Suprapubic skin (tissue), 3 donors: ENCODE data around the gene PIK3CD.

Source experiments
- CTCF ChIP-seq, 2 donors: fragments of 200-600 bp in 1 of 2; fragments of 450-650 bp in 1 of 2; sonication (generic) in 1 of 2; IDR thresholded peaks; one replicate each; pipeline ENCODE4 v1.5.1; 2016 to 2019; ENCODE audit warnings: antibody characterized with exemption in 2 of 2, mild to moderate bottlenecking in 1 of 2, moderate library complexity in 1 of 2
- EP300 ChIP-seq: sonication (generic); formaldehyde crosslinking; IDR thresholded peaks from one replicate; pipeline ENCODE4 v1.6.1; 2017; ENCODE audit warnings: antibody characterized with exemption

DNA sequence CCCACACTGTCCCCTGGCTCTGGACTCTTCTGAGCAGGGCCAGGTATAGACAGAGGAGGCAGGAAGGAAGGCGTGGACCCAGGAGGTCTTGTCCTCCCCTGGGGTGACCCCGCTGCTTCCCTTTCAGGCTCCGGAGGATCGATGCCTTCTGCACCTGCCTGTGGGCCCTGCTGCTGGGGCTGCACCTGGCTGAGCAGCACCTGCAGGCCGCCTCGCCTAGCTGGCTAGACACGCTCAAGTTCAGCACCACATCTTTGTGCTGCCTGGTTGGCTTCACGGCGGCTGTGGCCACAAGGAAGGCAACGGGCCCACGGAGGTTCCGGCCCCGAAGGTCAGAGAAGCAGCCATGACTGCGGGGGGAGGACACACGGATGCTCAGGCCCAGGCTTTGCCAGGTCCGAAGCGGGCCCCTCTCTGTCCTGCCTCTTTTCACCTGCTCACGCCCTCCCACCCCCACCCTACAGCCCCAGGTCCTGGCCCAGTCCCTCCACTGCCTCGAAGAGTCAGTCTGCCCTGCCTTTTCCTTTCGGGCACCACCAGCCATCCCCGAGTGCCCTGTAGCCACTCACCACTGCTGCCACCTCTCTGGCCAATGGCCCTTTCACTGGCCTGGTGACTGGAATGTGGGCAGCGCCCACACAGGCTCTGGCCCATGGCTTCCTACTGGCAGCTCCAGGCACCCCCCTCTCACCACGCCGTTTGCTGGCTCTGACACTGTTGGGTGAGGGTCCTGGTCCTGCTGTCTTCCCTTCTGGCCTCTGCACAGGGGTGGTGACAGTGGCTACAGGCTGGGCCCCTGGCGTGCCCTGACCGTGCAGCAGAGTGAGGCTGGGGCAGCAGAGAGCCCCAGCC, 49.4 kb upstream of the PIK3CD start:
- TF ChIP-seq EP300 (no peak), CTCF (IDR thresholded peaks at IDR 0.05) (no peak)
